C4-2B (cell line): ENCODE measurements around the gene SLC34A3.
"Not testable (repeated sequence)": the region's sequence is repeated elsewhere in the genome, so short reads cannot be mapped to it uniquely, and the experiment has no call there.

Experiments
- H3K27ac ChIP-seq: fragments of 450-650 bp; 2 replicates; pipeline ENCODE4 v1.5.1; 2017
- CTCF ChIP-seq: fragments of 450-650 bp; conservative IDR thresholded peaks from 2 replicates; pipeline ENCODE4 v1.5.1; 2017; ENCODE audit warnings: mild to moderate bottlenecking
- ZFX ChIP-seq: fragments of 450-650 bp; IDR thresholded peaks from 2 replicates; pipeline ENCODE4 v1.6.1; 2017

Gene SLC34A3

GRCh38 chr9:137256856-137257255 is 26.2 kb downstream of the SLC34A3 start:
- no peak overlapping the region; the same call in 1 of the 2 replicates for H3K27ac ChIP-seq

GRCh38 chr9:137262173-137262908 is 31.6 kb downstream of the SLC34A3 start:
- not testable (repeated sequence) for H3K27ac ChIP-seq
- peak; percentile 83 for TF ChIP-seq CTCF

More at GRCh38 chr9:137256856-137257255, 26.2 kb downstream of the SLC34A3 start:
- TF ChIP-seq ZFX: no peak
- TF ChIP-seq CTCF: no peak

- no peak overlapping the region; the same call in 1 of the 2 replicates for H3K27ac ChIP-seq
- TF ChIP-seq CTCF (no peak), ZFX (no peak)
Observed at GRCh38 chr9:137262909-137263285, 32.2 kb downstream of the SLC34A3 start.

GRCh38 chr9:137263506-137263905 is 32.8 kb downstream of the SLC34A3 start:
- TF ChIP-seq CTCF: no peak
- no peak for TF ChIP-seq ZFX
- no peak overlapping the region; the same call in 1 of the 2 replicates for H3K27ac ChIP-seq

GRCh38 chr9:137264067-137264466 is 33.4 kb downstream of the SLC34A3 start:
- H3K27ac ChIP-seq: no peak overlapping the region
- TF ChIP-seq CTCF (no peak), ZFX (no peak)

- H3K27ac ChIP-seq: peak overlapping the region; percentile 9
- TF ChIP-seq CTCF (no peak), ZFX (no peak)
Observed at GRCh38 chr9:137265496-137266161, 34.9 kb downstream of the SLC34A3 start.

- TF ChIP-seq ZFX (no peak), CTCF (no peak)
- peak overlapping the region; percentile 9 for H3K27ac ChIP-seq
Observed at GRCh38 chr9:137266162-137266527, 35.4 kb downstream of the SLC34A3 start.
